Measurements from ENCODE around the gene SERPINA7. TPM values are rescaled to one million over a fixed set of nuclear protein-coding genes. Genes with fewer than 3 reads are reported as not detected.

SERPINA7 gene
- total RNA-seq, 1 experiment from 2014 or later: not detected

DNA sequence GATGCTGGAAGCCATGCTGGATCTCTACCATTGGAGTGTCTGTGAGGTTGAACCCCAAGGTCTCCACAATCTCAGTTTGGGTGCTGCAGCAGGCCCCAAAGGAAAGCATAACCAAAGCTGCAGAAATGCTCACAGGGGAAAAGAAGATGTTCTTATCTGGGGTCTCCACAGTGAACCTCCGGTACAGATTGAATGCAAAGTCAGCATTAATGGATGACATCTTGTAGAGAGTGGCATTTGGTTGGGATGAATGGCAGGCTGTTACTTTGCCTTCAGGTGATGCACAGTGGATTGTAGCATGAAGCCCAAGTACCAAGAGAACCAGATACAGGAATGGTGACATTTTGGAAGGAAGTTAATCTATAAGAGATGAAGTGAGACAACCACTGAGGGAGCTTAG, 1.8 kb downstream of the SERPINA7 start:
- Histone ChIP-seq H3K27me3 (ENCODE audit: insufficient read depth, low read length) (no peaks in the 10 kb centered on the region), H3K9me3 (ENCODE audit: control insufficient read depth in 1 of 2, insufficient read depth in 1 of 2, low read depth in 1 of 2, low read length in 2 of 2) (no peaks in the 10 kb centered on the region), H4K20me1 (ENCODE audit: insufficient read depth) (no peaks in the 10 kb centered on the region), H3K27ac (ENCODE audit: low read depth, low read length) (no peak overlapping the region), H3K9me2 (ENCODE audit: insufficient read depth) (no peaks in the 10 kb centered on the region), H3K9ac (ENCODE audit: low read length) (no peak overlapping the region), H2AFZ (ENCODE audit: low read depth, low read length, poor library complexity, severe bottlenecking) (no peak overlapping the region), H3K36me3 (ENCODE audit: control insufficient read depth in 1 of 2, insufficient read depth in 2 of 2, low read length in 2 of 2) (no peaks in the 10 kb centered on the region), H3K4me1 (ENCODE audit: control insufficient read depth in 1 of 2, insufficient read depth in 2 of 2, low read length in 2 of 2) (no peaks in the 10 kb centered on the region), H3K4me3 (replicated peaks in 1 of 2; ENCODE audit: low read depth in 1 of 2, low read length in 2 of 2) (no peak overlapping the region), H3K4me2 (ENCODE audit: low read length) (no peak overlapping the region), H3K79me2 (ENCODE audit: insufficient read depth, low read length) (no peaks in the 10 kb centered on the region)
- DNase-seq (ENCODE audit: low read depth, low spot score): no peak
- TF ChIP-seq SRF (IDR thresholded peaks at IDR 0.05; ENCODE audit: low read depth) (no peak), JUND (IDR thresholded peaks at IDR 0.05) (no peak), ZNF274 (IDR thresholded peaks at IDR 0.05; ENCODE audit: low read depth, low read length) (no peak), FOSL1 (IDR thresholded peaks at IDR 0.05; ENCODE audit: low read depth) (no peak), SP1 (IDR thresholded peaks at IDR 0.05; ENCODE audit: low read depth) (no peak), POLR2A (IDR thresholded peaks at IDR 0.05; ENCODE audit: borderline replicate concordance, extremely low read depth, insufficient read depth, insufficient read length) (no peak), TCF7L2 (IDR thresholded peaks at IDR 0.05; ENCODE audit: borderline replicate concordance, extremely low read depth, insufficient read depth, insufficient read length) (no peak)
- TF ChIP-seq, protein P1, sequence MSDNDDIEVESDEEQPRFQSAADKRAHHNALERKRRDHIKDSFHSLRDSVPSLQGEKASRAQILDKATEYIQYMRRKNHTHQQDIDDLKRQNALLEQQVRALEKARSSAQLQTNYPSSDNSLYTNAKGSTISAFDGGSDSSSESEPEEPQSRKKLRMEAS (IDR thresholded peaks at IDR 0.05): no peak
- TF ChIP-seq, protein P2, sequence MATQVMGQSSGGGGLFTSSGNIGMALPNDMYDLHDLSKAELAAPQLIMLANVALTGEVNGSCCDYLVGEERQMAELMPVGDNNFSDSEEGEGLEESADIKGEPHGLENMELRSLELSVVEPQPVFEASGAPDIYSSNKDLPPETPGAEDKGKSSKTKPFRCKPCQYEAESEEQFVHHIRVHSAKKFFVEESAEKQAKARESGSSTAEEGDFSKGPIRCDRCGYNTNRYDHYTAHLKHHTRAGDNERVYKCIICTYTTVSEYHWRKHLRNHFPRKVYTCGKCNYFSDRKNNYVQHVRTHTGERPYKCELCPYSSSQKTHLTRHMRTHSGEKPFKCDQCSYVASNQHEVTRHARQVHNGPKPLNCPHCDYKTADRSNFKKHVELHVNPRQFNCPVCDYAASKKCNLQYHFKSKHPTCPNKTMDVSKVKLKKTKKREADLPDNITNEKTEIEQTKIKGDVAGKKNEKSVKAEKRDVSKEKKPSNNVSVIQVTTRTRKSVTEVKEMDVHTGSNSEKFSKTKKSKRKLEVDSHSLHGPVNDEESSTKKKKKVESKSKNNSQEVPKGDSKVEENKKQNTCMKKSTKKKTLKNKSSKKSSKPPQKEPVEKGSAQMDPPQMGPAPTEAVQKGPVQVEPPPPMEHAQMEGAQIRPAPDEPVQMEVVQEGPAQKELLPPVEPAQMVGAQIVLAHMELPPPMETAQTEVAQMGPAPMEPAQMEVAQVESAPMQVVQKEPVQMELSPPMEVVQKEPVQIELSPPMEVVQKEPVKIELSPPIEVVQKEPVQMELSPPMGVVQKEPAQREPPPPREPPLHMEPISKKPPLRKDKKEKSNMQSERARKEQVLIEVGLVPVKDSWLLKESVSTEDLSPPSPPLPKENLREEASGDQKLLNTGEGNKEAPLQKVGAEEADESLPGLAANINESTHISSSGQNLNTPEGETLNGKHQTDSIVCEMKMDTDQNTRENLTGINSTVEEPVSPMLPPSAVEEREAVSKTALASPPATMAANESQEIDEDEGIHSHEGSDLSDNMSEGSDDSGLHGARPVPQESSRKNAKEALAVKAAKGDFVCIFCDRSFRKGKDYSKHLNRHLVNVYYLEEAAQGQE (IDR thresholded peaks at IDR 0.05; ENCODE audit: low read depth): no peak
- TF ChIP-seq, protein P3, sequence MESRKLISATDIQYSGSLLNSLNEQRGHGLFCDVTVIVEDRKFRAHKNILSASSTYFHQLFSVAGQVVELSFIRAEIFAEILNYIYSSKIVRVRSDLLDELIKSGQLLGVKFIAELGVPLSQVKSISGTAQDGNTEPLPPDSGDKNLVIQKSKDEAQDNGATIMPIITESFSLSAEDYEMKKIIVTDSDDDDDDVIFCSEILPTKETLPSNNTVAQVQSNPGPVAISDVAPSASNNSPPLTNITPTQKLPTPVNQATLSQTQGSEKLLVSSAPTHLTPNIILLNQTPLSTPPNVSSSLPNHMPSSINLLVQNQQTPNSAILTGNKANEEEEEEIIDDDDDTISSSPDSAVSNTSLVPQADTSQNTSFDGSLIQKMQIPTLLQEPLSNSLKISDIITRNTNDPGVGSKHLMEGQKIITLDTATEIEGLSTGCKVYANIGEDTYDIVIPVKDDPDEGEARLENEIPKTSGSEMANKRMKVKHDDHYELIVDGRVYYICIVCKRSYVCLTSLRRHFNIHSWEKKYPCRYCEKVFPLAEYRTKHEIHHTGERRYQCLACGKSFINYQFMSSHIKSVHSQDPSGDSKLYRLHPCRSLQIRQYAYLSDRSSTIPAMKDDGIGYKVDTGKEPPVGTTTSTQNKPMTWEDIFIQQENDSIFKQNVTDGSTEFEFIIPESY (IDR thresholded peaks at IDR 0.05; ENCODE audit: extremely low read depth, insufficient replicate concordance, low read length): no peak
- ChIA-PET POLR2A (no interaction called here), RAD21 (ENCODE audit: low non-redundant PET in 1 of 2, low total read pairs in 2 of 2, uncharacterized antibody in 2 of 2, unreplicated experiment in 2 of 2) (no interaction called here), CTCF (no interaction called here)
- ATAC-seq: no peak
- intact Hi-C loops (cut with micrococcal nuclease): loop anchor here (5.0 kb wide), 1 partner anchor 361 kb away; no protein-coding TSS in a partner anchor
- BruUV-seq (replicated peaks): no TSS peak
